ENCODE results near the gene TBC1D3L.
"Not testable (repeated sequence)": the region's sequence is repeated elsewhere in the genome, so short reads cannot be mapped to it uniquely, and the experiment has no call there.

Gene TBC1D3L

GRCh38 chr17:37988960-37989359, at the start of gene TBC1D3L:
TSS of gene TBC1D3L (minus strand) at chr17:37989060. CDS start at chr17:37987520, 1,540 bp downstream.
- in situ Hi-C loops (cut with MboI; ENCODE audit: low sequenced_read_pairs, unreplicated experiment); DNase-seq (ENCODE audit: low spot score): not testable (repeated sequence)

DNA sequence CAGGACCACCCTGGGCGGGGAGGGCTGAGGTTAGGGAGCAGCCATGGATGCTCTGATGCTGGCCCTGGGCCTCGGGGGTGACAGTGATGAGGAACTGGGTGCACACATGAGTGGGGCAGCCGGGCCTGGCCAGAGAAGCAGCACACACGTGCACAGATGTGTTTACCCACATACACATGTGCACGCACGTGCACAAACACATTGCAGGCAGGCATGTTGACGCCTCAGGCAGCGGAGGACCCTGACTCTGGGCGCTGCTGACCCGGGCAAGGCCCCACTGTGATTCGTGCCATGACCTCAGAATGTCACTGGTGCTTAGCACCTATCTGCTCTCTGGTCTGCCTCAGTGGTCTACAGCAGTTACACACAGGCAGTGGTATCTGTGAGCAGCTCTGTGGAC, 14.8 kb upstream of the TBC1D3L start, which contains the start of gene TBC1D3D:
Gene TBC1D3D (plus strand): TSS at position 301 of the 400 bp plus-strand sequence. CDS start 1,585 bp downstream, outside the sequence.
- DNase-seq (ENCODE audit: low spot score); in situ Hi-C loops (cut with MboI; ENCODE audit: low sequenced_read_pairs, unreplicated experiment): not testable (repeated sequence)
